DND-41 (cell line): ENCODE measurements around the gene SLC25A26.

ENCODE experiments used
- EZH2 ChIP-seq: IDR thresholded peaks from 3 replicates; pipeline ENCODE4 v1.6.1; 2012; ENCODE audit warnings: borderline replicate concordance, low read depth, mild to moderate bottlenecking, moderate library complexity, low read length, inconsistent platforms; ENCODE audit not compliant: severe bottlenecking
- TF ChIP-seq, protein P1 (sequence below): IDR thresholded peaks from 2 replicates; pipeline ENCODE4 v1.5.1; 2012; ENCODE audit warnings: borderline replicate concordance, low read length, moderate library complexity, mild to moderate bottlenecking; ENCODE audit not compliant: poor library complexity, severe bottlenecking; ENCODE audit errors: extremely low read depth

DNA sequence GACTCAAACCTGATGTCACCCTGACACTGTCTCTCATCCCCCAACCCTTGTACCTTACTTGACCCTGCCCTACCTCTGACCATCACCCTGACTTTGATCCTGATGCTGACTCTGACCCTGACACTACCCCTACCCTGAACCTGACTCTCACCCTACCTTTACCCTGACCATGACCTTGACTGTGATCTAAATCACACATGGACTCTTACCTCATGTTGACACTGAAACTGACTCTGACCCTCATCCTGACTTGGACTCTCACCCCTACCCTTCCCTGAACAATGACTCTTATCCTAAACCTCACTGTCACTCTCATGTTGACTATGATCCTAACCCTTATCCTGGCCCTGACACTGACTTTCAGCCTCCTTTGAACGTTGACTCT, 21.7 kb upstream of the SLC25A26 start:
- TF ChIP-seq, protein P1, sequence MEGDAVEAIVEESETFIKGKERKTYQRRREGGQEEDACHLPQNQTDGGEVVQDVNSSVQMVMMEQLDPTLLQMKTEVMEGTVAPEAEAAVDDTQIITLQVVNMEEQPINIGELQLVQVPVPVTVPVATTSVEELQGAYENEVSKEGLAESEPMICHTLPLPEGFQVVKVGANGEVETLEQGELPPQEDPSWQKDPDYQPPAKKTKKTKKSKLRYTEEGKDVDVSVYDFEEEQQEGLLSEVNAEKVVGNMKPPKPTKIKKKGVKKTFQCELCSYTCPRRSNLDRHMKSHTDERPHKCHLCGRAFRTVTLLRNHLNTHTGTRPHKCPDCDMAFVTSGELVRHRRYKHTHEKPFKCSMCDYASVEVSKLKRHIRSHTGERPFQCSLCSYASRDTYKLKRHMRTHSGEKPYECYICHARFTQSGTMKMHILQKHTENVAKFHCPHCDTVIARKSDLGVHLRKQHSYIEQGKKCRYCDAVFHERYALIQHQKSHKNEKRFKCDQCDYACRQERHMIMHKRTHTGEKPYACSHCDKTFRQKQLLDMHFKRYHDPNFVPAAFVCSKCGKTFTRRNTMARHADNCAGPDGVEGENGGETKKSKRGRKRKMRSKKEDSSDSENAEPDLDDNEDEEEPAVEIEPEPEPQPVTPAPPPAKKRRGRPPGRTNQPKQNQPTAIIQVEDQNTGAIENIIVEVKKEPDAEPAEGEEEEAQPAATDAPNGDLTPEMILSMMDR: no peak
- TF ChIP-seq EZH2: no peak
